ENCODE data around the gene CCNDBP1. TPM values are rescaled to one million over a fixed set of nuclear protein-coding genes. Genes with fewer than 3 reads are reported as not detected.

Gene CCNDBP1
- total RNA-seq, 1 experiment from 2014 or later, result 96.2 TPM

DNA sequence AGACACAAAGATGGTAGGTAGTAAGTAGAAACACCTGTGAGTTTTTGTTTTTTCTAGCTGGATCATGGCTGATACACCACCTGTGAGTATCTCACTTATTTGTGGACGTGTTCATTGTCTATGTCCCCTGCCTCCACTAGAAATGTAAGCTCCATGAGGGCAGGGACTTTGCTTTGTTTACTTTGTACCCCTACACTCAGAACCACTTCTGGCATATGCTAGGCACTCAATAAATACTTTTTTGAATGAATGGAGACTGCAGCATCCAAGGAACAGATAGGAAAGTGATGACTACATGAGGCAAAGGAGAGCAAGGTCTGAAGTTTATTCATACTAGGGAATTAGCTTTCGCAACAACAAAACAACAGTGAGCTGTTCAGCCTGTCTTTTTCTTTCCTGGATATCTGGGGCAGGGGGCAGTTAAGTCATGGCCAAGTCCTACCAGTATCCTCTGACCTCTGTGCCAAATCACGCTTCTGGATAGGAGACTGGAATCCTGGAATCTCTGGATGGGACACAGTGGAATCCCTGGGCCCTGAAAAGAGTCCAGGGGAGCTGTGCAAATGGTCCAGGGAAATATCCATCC, 47.2 kb downstream of the CCNDBP1 start:
- no peak for DNase-seq (ENCODE audit: low read depth)
- in situ Hi-C loops (cut with HindIII; ENCODE audit: low pct_unique_long_range_greater_than_20kb, low sequenced_read_pairs), result no loop called here

DNA sequence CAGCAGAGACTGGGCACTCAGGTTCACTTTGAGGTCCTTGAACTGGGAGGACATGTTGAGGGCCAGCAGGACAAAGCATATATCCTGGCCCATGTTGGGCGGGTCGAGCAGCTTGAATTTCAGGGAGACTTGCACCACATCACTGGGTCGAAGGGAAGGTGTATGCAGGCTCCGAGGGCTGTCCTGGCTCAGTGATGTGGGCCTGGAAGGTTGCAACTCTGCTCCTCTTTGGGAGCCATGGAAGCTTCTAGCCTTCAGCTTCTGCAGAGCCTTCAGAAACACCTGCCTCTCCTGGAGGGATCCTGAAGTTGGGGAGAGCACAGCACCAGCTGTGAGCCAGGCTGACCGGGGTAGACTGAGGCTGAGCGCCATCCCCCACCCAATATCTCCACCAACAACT, 50.3 kb downstream of the CCNDBP1 start:
- in situ Hi-C loops (cut with HindIII; ENCODE audit: low pct_unique_long_range_greater_than_20kb, low sequenced_read_pairs), result no loop called here
- no peak for DNase-seq (ENCODE audit: low read depth)

- no peak for DNase-seq (ENCODE audit: low read depth)
- in situ Hi-C loops (cut with HindIII; ENCODE audit: low pct_unique_long_range_greater_than_20kb, low sequenced_read_pairs), result no loop called here
These were observed 52.8 kb downstream of the CCNDBP1 start for GRCh38 chr15:43237842-43238470.

GRCh38 chr15:43238671-43239131, 53.5 kb downstream of the CCNDBP1 start:
- in situ Hi-C loops (cut with HindIII; ENCODE audit: low pct_unique_long_range_greater_than_20kb, low sequenced_read_pairs), result no loop called here

GRCh38 chr15:43239732-43240491, 54.7 kb downstream of the CCNDBP1 start:
- no peak for DNase-seq (ENCODE audit: low read depth)
- in situ Hi-C loops (cut with HindIII; ENCODE audit: low pct_unique_long_range_greater_than_20kb, low sequenced_read_pairs), result no loop called here

More at GRCh38 chr15:43238671-43239131, 53.5 kb downstream of the CCNDBP1 start:
- DNase-seq (ENCODE audit: low read depth), result no peak

GRCh38 chr15:43241100-43241499, 55.9 kb downstream of the CCNDBP1 start:
- in situ Hi-C loops (cut with HindIII; ENCODE audit: low pct_unique_long_range_greater_than_20kb, low sequenced_read_pairs), result no loop called here
- DNase-seq (ENCODE audit: low read depth), result no peak

DNA sequence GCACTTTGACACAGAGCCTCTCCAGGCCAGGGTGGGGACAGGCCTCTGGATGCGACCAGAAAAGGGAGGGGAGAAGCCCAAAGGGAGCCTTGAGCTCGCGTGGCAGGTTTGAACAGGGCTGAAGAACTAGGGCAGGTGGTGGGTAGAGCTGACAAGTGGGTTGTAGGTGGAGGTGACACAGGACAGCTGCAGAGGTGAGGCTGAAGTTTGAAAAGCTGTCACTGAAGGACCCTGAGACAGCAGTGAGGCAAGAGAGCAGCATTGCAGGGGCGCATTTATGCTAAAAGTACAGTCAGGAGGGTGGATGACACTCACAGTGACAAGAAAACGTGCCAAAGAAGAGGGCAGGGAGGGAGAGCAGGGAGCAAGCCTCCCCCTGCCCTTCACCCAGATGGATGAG, 57.4 kb downstream of the CCNDBP1 start:
- in situ Hi-C loops (cut with HindIII; ENCODE audit: low pct_unique_long_range_greater_than_20kb, low sequenced_read_pairs), result no loop called here
- no peak for DNase-seq (ENCODE audit: low read depth)

DNA sequence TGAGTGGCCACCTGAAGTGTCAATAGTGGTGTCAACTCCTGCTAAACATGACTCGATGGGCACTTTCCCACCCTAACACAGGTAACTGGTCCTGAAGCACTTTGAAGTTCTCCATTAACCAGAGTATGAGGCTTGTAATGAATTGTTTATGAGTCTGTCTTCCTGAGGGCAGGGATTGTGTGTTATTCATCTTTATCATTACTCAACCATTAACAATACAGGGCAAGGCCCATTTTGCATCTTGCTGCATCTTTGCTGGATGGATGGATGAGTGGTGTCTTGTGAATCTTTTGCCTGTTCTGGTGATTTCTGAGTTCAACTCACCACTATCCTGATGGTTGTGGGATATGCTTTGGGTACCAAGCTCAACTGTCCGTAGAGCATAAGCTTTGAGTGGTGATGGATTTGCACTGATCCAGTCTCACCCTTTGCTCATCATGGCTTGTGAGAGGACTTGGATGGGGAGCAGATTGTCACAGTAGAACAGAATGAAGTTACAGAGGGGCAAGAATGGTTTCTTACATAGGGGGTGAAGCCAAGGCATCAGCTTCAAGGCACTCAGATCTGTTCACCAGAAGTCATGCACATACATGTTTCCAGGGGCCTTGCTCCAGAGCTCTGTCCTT, 57.9 kb downstream of the CCNDBP1 start:
- in situ Hi-C loops (cut with HindIII; ENCODE audit: low pct_unique_long_range_greater_than_20kb, low sequenced_read_pairs), result no loop called here
- DNase-seq (ENCODE audit: low read depth), result no peak

DNA sequence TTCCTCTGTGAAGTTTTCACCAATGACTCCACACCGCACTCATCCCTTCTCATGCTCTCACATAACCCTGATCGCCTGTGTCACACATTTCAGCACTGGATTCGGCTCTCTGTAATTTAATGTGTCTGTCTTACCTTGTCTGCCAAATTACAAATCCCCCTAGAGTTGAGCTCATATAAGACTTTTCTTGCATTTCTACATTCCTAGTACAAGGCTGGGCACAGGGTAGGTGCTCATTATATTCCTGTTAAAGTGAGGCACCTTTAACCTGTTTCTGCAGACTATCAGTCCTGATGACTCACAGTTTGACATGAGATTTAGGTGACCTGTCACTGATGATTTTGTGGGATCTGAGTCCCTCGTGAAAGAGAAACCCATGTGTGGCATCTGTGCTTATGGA, 58.9 kb downstream of the CCNDBP1 start:
- DNase-seq (ENCODE audit: low read depth), result no peak
- in situ Hi-C loops (cut with HindIII; ENCODE audit: low pct_unique_long_range_greater_than_20kb, low sequenced_read_pairs), result no loop called here

GRCh38 chr15:43246261-43246774, 61.1 kb downstream of the CCNDBP1 start:
- in situ Hi-C loops (cut with HindIII; ENCODE audit: low pct_unique_long_range_greater_than_20kb, low sequenced_read_pairs), result no loop called here
- DNase-seq (ENCODE audit: low read depth), result no peak

Other genes with a start within 250 kb of the CCNDBP1 start
- 15.1 and 37.6 TPM in 2 replicates for gene UBR1, start 79.4 kb upstream of the CCNDBP1 start, total RNA-seq (2014; rRNA removed; shearing (Covaris generic); ENCODE audit: low replicate concordance)
- 27.1 and 37.7 TPM in 2 replicates for gene TMEM62, start 51.8 kb upstream of the CCNDBP1 start, total RNA-seq (2014; rRNA removed; shearing (Covaris generic); ENCODE audit: low replicate concordance)
- not detected in 2 replicates for gene EPB42, start 35.6 kb downstream of the CCNDBP1 start, total RNA-seq (2014; rRNA removed; shearing (Covaris generic); ENCODE audit: low replicate concordance)
- gene TGM5, start 81.5 kb downstream of the CCNDBP1 start, total RNA-seq (2014; rRNA removed; shearing (Covaris generic); ENCODE audit: low replicate concordance), result not detected in 2 replicates
- not detected in 2 replicates for gene TGM7, start 116.9 kb downstream of the CCNDBP1 start, total RNA-seq (2014; rRNA removed; shearing (Covaris generic); ENCODE audit: low replicate concordance)
- gene LCMT2, start 145.2 kb downstream of the CCNDBP1 start, total RNA-seq (2014; rRNA removed; shearing (Covaris generic); ENCODE audit: low replicate concordance), result 6.0 and 8.3 TPM in 2 replicates
- 8.4 and 15.9 TPM in 2 replicates for gene ZSCAN29, start 185.6 kb downstream of the CCNDBP1 start, total RNA-seq (2014; rRNA removed; shearing (Covaris generic); ENCODE audit: low replicate concordance)
- gene TUBGCP4, start 185.7 kb downstream of the CCNDBP1 start, total RNA-seq (2014; rRNA removed; shearing (Covaris generic); ENCODE audit: low replicate concordance), result 9.1 and 17.3 TPM in 2 replicates

All from Caki2 (cell line).